Stimulated activated CD4-positive, alpha-beta T cell treated with anti-CD3 and anti-CD28 coated beads, Interleukin-2, amount 100 ng/mL, for 4 hours (primary cell): ENCODE measurements around the gene ANP32A.
"Not testable (repeated sequence)": the region's sequence is repeated elsewhere in the genome, so short reads cannot be mapped to it uniquely, and the experiment has no call there.

Experiments
- DNase-seq: peaks from one replicate; pipeline ENCODE4 v3.0.0-alpha.2; 2020; ENCODE audit warnings: low read depth

ANP32A gene

GRCh38 chr15:68820295-68821189 is at the start of gene ANP32A:
Gene ANP32A (minus strand): TSS chr15:68820895. CDS start chr15:68820751, 144 bp downstream.
- peak; percentile 95 for DNase-seq

GRCh38 chr15:68868296-68868695 is 47.6 kb upstream of the ANP32A start:
- no peak for DNase-seq

- no peak for DNase-seq
Observed at GRCh38 chr15:68862415-68862814, 41.7 kb upstream of the ANP32A start.

- DNase-seq: not testable (repeated sequence)
Observed at GRCh38 chr15:68858666-68859065, 38.0 kb upstream of the ANP32A start.

- not testable (repeated sequence) for DNase-seq
Observed at GRCh38 chr15:68857443-68857842, 36.7 kb upstream of the ANP32A start.

GRCh38 chr15:68852461-68852860 is 31.8 kb upstream of the ANP32A start:
- no peak for DNase-seq

- DNase-seq: no peak
Observed at GRCh38 chr15:68851971-68852370, 31.3 kb upstream of the ANP32A start.

- DNase-seq: no peak
Observed at GRCh38 chr15:68849497-68849896, 28.8 kb upstream of the ANP32A start.

GRCh38 chr15:68846851-68847439 is 26.2 kb upstream of the ANP32A start:
- no peak for DNase-seq

GRCh38 chr15:68844856-68845550 is 24.3 kb upstream of the ANP32A start:
- no peak for DNase-seq

GRCh38 chr15:68843425-68844311 is 23.0 kb upstream of the ANP32A start:
- no peak for DNase-seq

- no peak for DNase-seq
Observed at GRCh38 chr15:68842958-68843357, 22.3 kb upstream of the ANP32A start.

GRCh38 chr15:68834346-68834745 is 13.7 kb upstream of the ANP32A start:
- no peak for DNase-seq

- no peak for DNase-seq
Observed at GRCh38 chr15:68833700-68834331, 13.1 kb upstream of the ANP32A start.

- DNase-seq: no peak
Observed at GRCh38 chr15:68830141-68830785, 9.6 kb upstream of the ANP32A start.

GRCh38 chr15:68829068-68829467 is 8.4 kb upstream of the ANP32A start:
- no peak for DNase-seq

GRCh38 chr15:68823561-68823960 is 2.9 kb upstream of the ANP32A start:
- DNase-seq: no peak

- no peak for DNase-seq
Observed at GRCh38 chr15:68822818-68823217, 2.1 kb upstream of the ANP32A start.

- DNase-seq: no peak
Observed at GRCh38 chr15:68821841-68822381, 1.2 kb upstream of the ANP32A start.

GRCh38 chr15:68821190-68821840 is 620 bp upstream of the ANP32A start:
- DNase-seq: no peak
